GM12878 (cell line): ENCODE measurements around the gene ELL. TPM values are rescaled to one million over a fixed set of nuclear protein-coding genes. Genes with fewer than 3 reads are reported as not detected.
A peak's percentile ranks its signal among the peaks of the same experiment; 100 is the strongest.

ENCODE experiments used
- ATAC-seq: fragments of 200-7000 bp; cut with Tn5 transposase; 3 replicates; pipeline ENCODE4 v1.9.1; 2020; ENCODE audit warnings: mild to moderate bottlenecking, moderate library complexity
- BruUV-seq: library from RNA; stranded (reverse); fragments of 400-500 nt; replicated peaks from 2 replicates; lab custom pipeline; 2021; lab: Mats Ljungman, UMichigan
- CTCF ChIA-PET: fragments of 300-600 bp; sonication (Branson Sonifier 250); formaldehyde crosslinking; extraction: SDS; loops from one replicate; lab custom pipeline; 2021; ENCODE audit warnings: inconsistent platforms; lab: Yijun Ruan, JAX
- POLR2A ChIA-PET: fragments of 350-600 bp; formaldehyde crosslinking; extraction: SDS; loops from one replicate; lab custom pipeline; 2021; ENCODE audit warnings: inconsistent platforms; lab: Charles Lee
- RAD21 ChIA-PET: fragments of 300-600 bp; sonication (Branson Sonifier 250); formaldehyde crosslinking; loops from one replicate; lab custom pipeline; 2023; ENCODE audit warnings: antibody characterized with exemption; ENCODE audit not compliant: unreplicated experiment; lab: Charles Lee
- SMC1A ChIA-PET: fragments of 300-600 bp; sonication (Branson Sonifier 250); formaldehyde crosslinking; loops from one replicate; lab custom pipeline; 2023; ENCODE audit not compliant: unreplicated experiment, uncharacterized antibody; lab: Charles Lee
- DNase-seq: peaks from one replicate; pipeline ENCODE4 v3.0.0-alpha.2; 2011; ENCODE audit warnings: low read depth, low spot score
- FAIRE-seq: peaks from 3 replicates; lab custom pipeline; 2011; peaks lifted over from hg19 to GRCh38; lab: Jason Lieb, UNC
- H2AFZ ChIP-seq: 2 replicates; pipeline ENCODE4 v1.6.0; 2011; ENCODE audit warnings: low read depth, low read length, control low read depth; ENCODE audit not compliant: control insufficient read depth
- H3K27ac ChIP-seq: 2 replicates; pipeline ENCODE4 v1.5.1; 2011; ENCODE audit warnings: control low read depth; ENCODE audit not compliant: control insufficient read depth, insufficient read depth
- H3K27me3 ChIP-seq, 2 experiments: replicated peaks in 1 of 2; 2 replicates each; pipeline versions ENCODE4 v1.6.0 to v1.6.1; 2011; ENCODE audit warnings: low read length in 1 of 2; ENCODE audit not compliant: control insufficient read depth in 2 of 2, insufficient read depth in 2 of 2
- H3K36me3 ChIP-seq, 2 experiments: 2 replicates each; pipeline ENCODE4 v1.5.1; 2011; ENCODE audit warnings: low read length in 1 of 2; ENCODE audit not compliant: control insufficient read depth in 2 of 2, insufficient read depth in 2 of 2
- H3K4me1 ChIP-seq: 2 replicates; pipeline ENCODE4 v1.6.1; 2011; ENCODE audit warnings: mild to moderate bottlenecking, low read length, moderate library complexity, mixed read lengths; ENCODE audit not compliant: control insufficient read depth, insufficient read depth
- H3K4me2 ChIP-seq: 2 replicates; pipeline ENCODE4 v1.6.0; 2011; ENCODE audit warnings: control low read depth; ENCODE audit not compliant: control insufficient read depth, insufficient read depth
- H3K4me3 ChIP-seq: fragments of 200-600 bp; sonication (generic); 2 replicates; pipeline ENCODE4 v1.5.1; 2016
- H3K79me2 ChIP-seq: 2 replicates; pipeline ENCODE4 v1.6.0; 2011; ENCODE audit warnings: low read length; ENCODE audit not compliant: control insufficient read depth, insufficient read depth
- H3K9ac ChIP-seq: 2 replicates; pipeline ENCODE4 v1.8.0; 2011; ENCODE audit warnings: low read length, control low read depth, mixed read lengths; ENCODE audit not compliant: control insufficient read depth, insufficient read depth
- H3K9me3 ChIP-seq: replicated peaks from 3 replicates; pipeline ENCODE4 v1.5.1; 2011; ENCODE audit warnings: mild to moderate bottlenecking, low read length; ENCODE audit not compliant: control insufficient read depth, insufficient read depth
- H4K20me1 ChIP-seq: 2 replicates; pipeline ENCODE4 v1.6.0; 2011; ENCODE audit not compliant: control insufficient read depth, insufficient read depth
- CBX3 ChIP-seq: fragments of 200-600 bp; sonication (generic); IDR thresholded peaks from 2 replicates; pipeline ENCODE4 v1.6.1; 2016; ENCODE audit warnings: low read depth, borderline replicate concordance
- HDAC2 ChIP-seq: fragments of 200-600 bp; sonication (generic); IDR thresholded peaks from 2 replicates; pipeline ENCODE4 v1.6.1; 2017
- KDM1A ChIP-seq: fragments of 200-600 bp; sonication (generic); IDR thresholded peaks from 2 replicates; pipeline ENCODE4 v1.6.1; 2016; ENCODE audit warnings: borderline replicate concordance
- MTA3 ChIP-seq: IDR thresholded peaks from 2 replicates; pipeline ENCODE4 v1.6.1; 2012; ENCODE audit warnings: low read length, inconsistent platforms, borderline replicate concordance
- MXI1 ChIP-seq: fragments of 150-350 bp; IDR thresholded peaks from 2 replicates; pipeline ENCODE4 v1.6.1; 2011; ENCODE audit warnings: low read depth, mild to moderate bottlenecking, inconsistent platforms, low read length, improper control_type of control experiment
- NR2F1 ChIP-seq: fragments of 450-650 bp; conservative IDR thresholded peaks from 2 replicates; pipeline ENCODE4 v1.6.1; 2017; ENCODE audit warnings: mild to moderate bottlenecking
- PAX8 ChIP-seq: fragments of 450-650 bp; IDR thresholded peaks from 2 replicates; pipeline ENCODE4 v1.6.1; 2017; ENCODE audit warnings: mild to moderate bottlenecking, moderate library complexity
- POLR2AphosphoS2 ChIP-seq: IDR thresholded peaks from 2 replicates; pipeline ENCODE4 v1.6.1; 2011; ENCODE audit warnings: low read depth, mild to moderate bottlenecking, low read length, improper control_type of control experiment, moderate library complexity
- POU2F2 ChIP-seq: IDR thresholded peaks from 3 replicates; pipeline ENCODE4 v1.6.1; 2011; ENCODE audit warnings: low read depth, mild to moderate bottlenecking, low read length, borderline replicate concordance
- SIX5 ChIP-seq: IDR thresholded peaks from 2 replicates; pipeline ENCODE4 v1.6.1; 2011; ENCODE audit warnings: mild to moderate bottlenecking, low read depth, low read length, moderate library complexity; ENCODE audit not compliant: severe bottlenecking
- SMARCA5 ChIP-seq: fragments of 450-650 bp; IDR thresholded peaks from 2 replicates; pipeline ENCODE4 v1.6.1; 2017; ENCODE audit warnings: mild to moderate bottlenecking
- SPI1 ChIP-seq: IDR thresholded peaks from 2 replicates; pipeline ENCODE4 v1.6.1; 2011; ENCODE audit warnings: low read depth, mild to moderate bottlenecking, low read length, moderate library complexity, borderline replicate concordance; ENCODE audit not compliant: insufficient read depth
- SUPT20H ChIP-seq: IDR thresholded peaks from 2 replicates; pipeline ENCODE4 v1.6.1; 2011; ENCODE audit warnings: low read depth, mild to moderate bottlenecking, low read length, moderate library complexity, borderline replicate concordance; ENCODE audit not compliant: control insufficient read depth
- TCF7 ChIP-seq: IDR thresholded peaks from 2 replicates; pipeline ENCODE4 v1.6.1; 2014; ENCODE audit warnings: antibody characterized with exemption, borderline replicate concordance
- WGBS: methylation state at CpG from one replicate; pipeline ENCODE4 v1.1.6; 2016; ENCODE audit warnings: low lambda C conversion rate; ENCODE audit not compliant: insufficient replicate concordance, insufficient coverage; ENCODE audit errors: missing lambda C conversion rate; 5-methylcytosine and 5-hydroxymethylcytosine counted together
- in situ Hi-C: fragments of 300-500 bp; cut with MboI; formaldehyde crosslinking; loops from 9 replicates; pipeline ENCODE4 v1.14.3; 2018; ENCODE audit warnings: mixed read lengths
- intact Hi-C: fragments of 100-400 bp; cut with micrococcal nuclease; formaldehyde crosslinking; loops from one replicate; pipeline ENCODE4 v1.14.2; 2022; ENCODE audit not compliant: unreplicated experiment
- polyA plus RNA-seq, 11 experiments: library from polyadenylated mRNA; depleted of rRNA in 4 of 11; unstranded in 6 of 11; stranded (reverse) in 5 of 11; fragments of >200 nt; fragmentation: Nextera tagmentation in 4 of 11; fragmentation: Illumina TruSeq in 1 of 11; extraction: Ambion mirVana in 4 of 11; extraction: Trizol in 1 of 11; gene quantifications; 1 replicate in 1 of 11; 2 replicates in 10 of 11; pipeline versions ENCODE4 v1.2.1 to v1.2.3, GENCODE V29; 2011 to 2016; ENCODE audit warnings: inconsistent platforms in 2 of 11, missing spikeins in 2 of 11, low read depth in 1 of 11
- total RNA-seq, 4 experiments: library from RNA; depleted of rRNA in 3 of 4; stranded (reverse); fragments of >200 nt in 3 of 4; fragmentation: Illumina TruSeq in 1 of 4; extraction: Trizol in 1 of 4; gene quantifications; 2 replicates each; pipeline versions ENCODE4 v1.2.1 to v1.2.3, GENCODE V29; 2013 to 2021
- TF ChIP-seq, protein P1 (sequence below): fragments of 450-650 bp; formaldehyde crosslinking; IDR thresholded peaks from 2 replicates; pipeline ENCODE4 v1.4.0; 2020; ENCODE audit warnings: mild to moderate bottlenecking, moderate library complexity

ELL gene
- total and polyA plus RNA-seq, 10 of the 15 experiments (the other 5 are each of a cell fraction or from before 2014, with no cell fraction given), result 0.91 to 25.0 (median 9.1) TPM

DNA sequence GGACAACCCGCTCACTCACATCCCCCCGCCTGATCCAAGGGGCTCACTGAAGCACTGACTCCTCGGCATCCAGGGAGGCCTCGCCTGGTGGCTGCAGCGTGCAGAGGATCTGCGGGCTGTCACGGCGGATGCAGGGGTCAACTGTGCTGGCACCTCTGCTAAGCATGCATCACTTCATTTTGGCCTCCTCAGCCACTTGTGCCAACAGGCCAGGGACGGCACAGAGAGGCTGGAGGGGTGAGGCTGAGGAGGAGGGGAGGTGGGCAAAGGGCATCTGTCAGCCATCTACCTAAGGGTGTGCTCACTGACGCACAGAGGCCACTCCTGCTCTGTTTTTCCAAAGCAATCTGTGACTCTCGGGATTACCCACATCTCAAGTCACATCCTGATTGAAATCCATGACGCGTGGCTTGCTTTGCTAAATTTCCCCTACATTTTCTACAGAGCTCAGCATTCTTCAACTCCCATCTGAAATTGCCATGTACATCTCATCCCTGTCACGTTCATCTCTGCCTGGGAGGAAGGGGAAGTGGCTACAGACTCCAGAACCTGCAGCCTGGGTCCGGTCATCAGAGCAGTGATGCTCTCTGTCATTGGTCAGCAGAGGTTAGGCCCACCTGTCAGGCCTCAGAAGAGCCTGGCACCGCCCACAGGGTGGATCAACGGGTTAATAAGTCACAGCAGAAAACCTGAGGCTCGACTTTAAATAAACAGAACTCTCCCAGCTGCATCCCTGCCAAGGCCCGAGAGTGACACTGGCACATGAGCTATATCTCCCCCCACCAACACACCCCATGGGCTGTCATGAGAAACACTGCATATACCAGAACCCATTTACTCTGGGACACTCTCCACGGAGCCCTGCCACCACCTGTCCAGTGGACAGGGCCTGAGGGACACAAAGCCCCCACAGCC is 17.6 kb downstream of the ELL start (continued):
- no peak for TF ChIP-seq CBX3
- TF ChIP-seq SMARCA5, result no peak
- peak; percentile 36; the same call in 1 of the 2 replicates for TF ChIP-seq SPI1
- no peak for TF ChIP-seq NR2F1
- no peak for TF ChIP-seq SIX5
- TF ChIP-seq TCF7, result no peak

DNA sequence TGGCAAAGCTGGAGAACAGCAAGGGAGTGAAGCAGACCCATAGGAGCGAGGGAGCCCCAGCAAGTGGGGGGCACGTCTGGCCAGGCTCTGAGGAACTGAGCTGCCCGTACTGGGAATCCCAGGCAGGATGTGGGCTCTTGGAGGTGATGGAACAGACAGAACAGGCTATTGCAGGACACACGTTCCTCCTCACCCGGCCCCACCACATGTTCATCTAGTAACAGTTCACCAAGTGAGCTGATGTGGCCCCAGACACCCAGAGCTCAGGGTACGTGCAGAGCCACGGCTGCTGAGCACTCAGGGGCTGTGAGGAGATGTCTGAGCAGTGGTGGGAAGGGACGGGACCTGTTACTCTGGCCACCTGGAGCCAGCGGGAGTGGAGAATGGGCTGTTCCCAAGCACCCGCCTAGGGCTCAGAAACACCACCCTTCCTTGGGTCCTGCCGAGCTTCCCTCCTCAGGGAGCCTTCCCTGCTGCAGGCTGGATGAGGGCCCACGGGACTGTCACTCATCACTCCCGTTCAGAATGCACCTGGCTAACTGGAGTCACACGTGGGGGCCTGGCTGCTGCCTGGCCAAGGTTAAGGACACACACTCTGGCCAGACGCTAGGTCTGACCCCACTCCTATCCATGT is 18.4 kb downstream of the ELL start:
- in situ Hi-C loops, result no loop called here
- H3K9ac ChIP-seq, result no peak overlapping the region
- peaks cover 2 to 5% of the 10 kb centered on the region in 2 experiments; a peak in 3 of 4 replicates for H3K36me3 ChIP-seq
- peaks cover 87% of the 10 kb centered on the region for H3K79me2 ChIP-seq
- POLR2A ChIA-PET, result interaction anchor here (0.5 kb wide), 1 partner anchor 142 kb away, joined by 3 read pairs; no protein-coding TSS in a partner anchor
- CTCF ChIA-PET, result interaction anchor here (1.2 kb wide), 1 partner anchor 17 kb away, joined by 4 read pairs; no protein-coding TSS in a partner anchor
- WGBS, result 69% methylated on average over 15 of the region's 15 CpGs
- H3K9me3 ChIP-seq, result no peaks in the 10 kb centered on the region
- no peak for ATAC-seq
- H3K4me2 ChIP-seq, result no peak overlapping the region; the same call in 1 of the 2 replicates
- peaks cover 21% of the 10 kb centered on the region for H4K20me1 ChIP-seq
- no TSS peak for BruUV-seq
- no peak for FAIRE-seq
- RAD21 ChIA-PET, result interaction anchor here (0.6 to 1.1 kb wide), 2 partner anchors 17 to 941 kb away, joined by 3 to 4 read pairs; no protein-coding TSS in a partner anchor
- H3K4me3 ChIP-seq, result no peak overlapping the region
- SMC1A ChIA-PET, result interaction anchor here (0.8 kb wide), 1 partner anchor 16 kb away, joined by 4 read pairs; no protein-coding TSS in a partner anchor
- DNase-seq, result no peak
- H3K4me1 ChIP-seq, result peaks cover 46% of the 10 kb centered on the region
- no peak overlapping the region for H2AFZ ChIP-seq
- no peak overlapping the region for H3K27ac ChIP-seq
- H3K27me3 ChIP-seq, result no peaks in the 10 kb centered on the region
- intact Hi-C loops, result no loop called here
- TF ChIP-seq SMARCA5 (no peak), HDAC2 (no peak), KDM1A (no peak), POLR2AphosphoS2 (no peak), MXI1 (no peak), PAX8 (no peak), POU2F2 (no peak), SUPT20H (no peak), MTA3 (no peak)
- TF ChIP-seq, protein P1, sequence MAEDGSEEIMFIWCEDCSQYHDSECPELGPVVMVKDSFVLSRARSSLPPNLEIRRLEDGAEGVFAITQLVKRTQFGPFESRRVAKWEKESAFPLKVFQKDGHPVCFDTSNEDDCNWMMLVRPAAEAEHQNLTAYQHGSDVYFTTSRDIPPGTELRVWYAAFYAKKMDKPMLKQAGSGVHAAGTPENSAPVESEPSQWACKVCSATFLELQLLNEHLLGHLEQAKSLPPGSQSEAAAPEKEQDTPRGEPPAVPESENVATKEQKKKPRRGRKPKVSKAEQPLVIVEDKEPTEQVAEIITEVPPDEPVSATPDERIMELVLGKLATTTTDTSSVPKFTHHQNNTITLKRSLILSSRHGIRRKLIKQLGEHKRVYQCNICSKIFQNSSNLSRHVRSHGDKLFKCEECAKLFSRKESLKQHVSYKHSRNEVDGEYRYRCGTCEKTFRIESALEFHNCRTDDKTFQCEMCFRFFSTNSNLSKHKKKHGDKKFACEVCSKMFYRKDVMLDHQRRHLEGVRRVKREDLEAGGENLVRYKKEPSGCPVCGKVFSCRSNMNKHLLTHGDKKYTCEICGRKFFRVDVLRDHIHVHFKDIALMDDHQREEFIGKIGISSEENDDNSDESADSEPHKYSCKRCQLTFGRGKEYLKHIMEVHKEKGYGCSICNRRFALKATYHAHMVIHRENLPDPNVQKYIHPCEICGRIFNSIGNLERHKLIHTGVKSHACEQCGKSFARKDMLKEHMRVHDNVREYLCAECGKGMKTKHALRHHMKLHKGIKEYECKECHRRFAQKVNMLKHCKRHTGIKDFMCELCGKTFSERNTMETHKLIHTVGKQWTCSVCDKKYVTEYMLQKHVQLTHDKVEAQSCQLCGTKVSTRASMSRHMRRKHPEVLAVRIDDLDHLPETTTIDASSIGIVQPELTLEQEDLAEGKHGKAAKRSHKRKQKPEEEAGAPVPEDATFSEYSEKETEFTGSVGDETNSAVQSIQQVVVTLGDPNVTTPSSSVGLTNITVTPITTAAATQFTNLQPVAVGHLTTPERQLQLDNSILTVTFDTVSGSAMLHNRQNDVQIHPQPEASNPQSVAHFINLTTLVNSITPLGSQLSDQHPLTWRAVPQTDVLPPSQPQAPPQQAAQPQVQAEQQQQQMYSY (CRISPR knock-in tag), result no peak
